Middle frontal gyrus (tissue), 1 donor: ENCODE measurements around the gene GPRC5B.

Experiments
- DNase-seq: peaks from one replicate; pipeline ENCODE4 v3.0.0-alpha.2; 2015; ENCODE audit warnings: low spot score; ENCODE audit errors: extremely low spot score

The GPRC5B gene, protein sequence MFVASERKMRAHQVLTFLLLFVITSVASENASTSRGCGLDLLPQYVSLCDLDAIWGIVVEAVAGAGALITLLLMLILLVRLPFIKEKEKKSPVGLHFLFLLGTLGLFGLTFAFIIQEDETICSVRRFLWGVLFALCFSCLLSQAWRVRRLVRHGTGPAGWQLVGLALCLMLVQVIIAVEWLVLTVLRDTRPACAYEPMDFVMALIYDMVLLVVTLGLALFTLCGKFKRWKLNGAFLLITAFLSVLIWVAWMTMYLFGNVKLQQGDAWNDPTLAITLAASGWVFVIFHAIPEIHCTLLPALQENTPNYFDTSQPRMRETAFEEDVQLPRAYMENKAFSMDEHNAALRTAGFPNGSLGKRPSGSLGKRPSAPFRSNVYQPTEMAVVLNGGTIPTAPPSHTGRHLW

GRCh38 chr16:19884611-19885450, at the start of gene GPRC5B:
GPRC5B (minus strand) TSS chr16:19884848; CDS start chr16:19872845, 12,003 bp downstream.
- DNase-seq: no peak

DNA sequence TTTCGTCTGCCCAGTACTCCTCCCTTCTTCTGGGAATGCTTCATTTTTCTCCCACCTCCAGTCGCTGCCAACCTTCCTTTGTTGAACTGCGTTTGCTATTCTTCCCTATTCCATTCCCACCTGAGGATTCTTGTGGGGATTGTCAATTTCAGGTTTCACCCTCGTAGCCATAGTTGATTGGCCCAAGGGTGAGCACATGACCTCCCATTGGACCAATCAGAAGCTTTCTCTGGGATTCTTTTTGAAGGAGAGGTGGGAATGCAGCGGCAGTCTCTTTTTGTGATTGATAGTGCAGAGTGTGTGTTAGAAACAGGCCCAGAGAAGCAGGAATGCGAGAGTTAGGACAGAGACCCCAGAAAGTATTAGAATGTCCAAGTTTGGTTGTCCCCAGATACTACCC, 49.1 kb upstream of the GPRC5B start:
- no peak for DNase-seq

DNA sequence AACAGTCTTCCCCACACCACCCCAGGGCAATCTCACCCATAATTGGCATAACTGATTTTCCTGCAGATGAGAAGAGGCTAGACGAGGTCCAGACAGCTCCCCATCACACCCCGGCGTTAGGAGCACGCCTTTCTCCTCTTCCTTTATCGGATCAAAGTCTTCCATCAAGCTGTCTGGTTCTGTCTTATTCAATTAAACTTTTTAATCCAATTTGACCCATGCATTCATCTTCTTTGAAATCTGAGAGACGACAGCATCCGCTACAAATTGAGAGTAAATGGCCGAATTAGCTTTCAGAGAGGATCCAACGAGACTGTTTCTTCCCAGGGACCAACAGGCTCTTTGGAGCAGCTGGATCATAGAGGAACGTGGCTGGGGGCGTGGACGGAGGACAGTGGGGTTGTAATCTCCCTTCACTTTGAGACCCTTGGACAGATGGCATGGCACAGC, 44.4 kb upstream of the GPRC5B start:
- no peak for DNase-seq

- DNase-seq: no peak
These were observed 43.8 kb upstream of the GPRC5B start for GRCh38 chr16:19928432-19928831.

- DNase-seq: no peak
These were observed 42.1 kb upstream of the GPRC5B start for GRCh38 chr16:19926449-19927390.

- no peak for DNase-seq
These were observed 38.7 kb upstream of the GPRC5B start for GRCh38 chr16:19923396-19923795.

DNA sequence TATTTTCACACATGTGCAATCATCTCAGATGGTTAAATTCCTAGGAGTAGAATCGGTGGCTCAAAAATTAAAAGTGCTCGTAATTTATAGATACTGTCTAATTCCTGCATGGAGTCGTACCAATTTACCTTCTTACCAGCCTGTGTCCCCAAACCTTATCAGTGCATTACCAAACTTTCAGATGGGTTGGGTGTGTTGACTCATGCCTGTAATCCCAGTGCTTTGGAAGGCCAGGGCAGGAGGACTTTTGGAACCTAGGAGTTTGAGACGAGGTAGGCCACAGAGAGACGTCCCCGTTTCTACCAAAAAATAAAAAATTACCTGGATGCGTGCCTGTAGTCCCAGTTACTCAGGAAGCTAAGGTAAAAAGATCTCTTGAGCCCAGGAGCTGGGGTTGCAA, 34.5 kb upstream of the GPRC5B start:
- no peak for DNase-seq

DNA sequence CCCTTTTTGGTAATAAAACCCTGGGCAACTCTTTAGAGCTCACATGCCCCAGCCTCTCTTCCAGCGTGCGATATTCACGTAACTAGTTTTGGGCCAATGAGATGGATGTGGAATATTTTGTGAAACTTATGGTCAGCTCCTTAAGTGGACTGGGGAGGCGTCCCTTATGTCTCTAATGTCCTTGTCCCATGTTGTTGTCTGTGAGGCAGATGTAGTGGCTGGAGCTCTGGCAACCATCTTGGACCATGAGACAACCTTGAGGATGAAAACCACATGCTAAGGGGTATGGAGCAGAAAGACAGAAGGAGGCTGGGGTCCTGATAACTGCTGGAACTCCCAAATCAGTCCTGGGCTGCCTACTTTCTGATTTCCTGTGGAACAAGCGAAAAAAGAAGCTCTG, 31.4 kb upstream of the GPRC5B start:
- DNase-seq: no peak

DNA sequence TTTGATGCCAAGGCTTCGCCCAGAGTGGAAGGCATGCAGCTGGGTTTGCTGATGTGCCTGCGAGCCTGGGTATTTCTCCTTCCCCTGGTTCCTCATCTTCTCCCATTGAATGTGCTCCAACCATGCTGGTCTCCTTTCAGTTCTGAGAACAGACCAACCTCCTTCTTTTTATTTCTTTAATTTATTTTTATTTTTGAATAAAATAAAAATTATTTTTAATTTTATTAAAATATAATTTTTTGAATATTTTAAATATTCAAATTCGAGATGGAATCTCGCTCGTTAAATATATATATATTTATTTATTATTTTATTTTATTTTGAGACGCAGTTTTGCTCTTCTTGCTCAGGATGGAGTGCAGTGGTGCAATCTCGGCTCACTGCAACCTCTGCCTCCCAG, 30.2 kb upstream of the GPRC5B start:
- DNase-seq: no peak

GRCh38 chr16:19913340-19913645, 28.6 kb upstream of the GPRC5B start:
- DNase-seq: no peak

- DNase-seq: no peak
These were observed 28.0 kb upstream of the GPRC5B start for GRCh38 chr16:19912455-19913339.

DNA sequence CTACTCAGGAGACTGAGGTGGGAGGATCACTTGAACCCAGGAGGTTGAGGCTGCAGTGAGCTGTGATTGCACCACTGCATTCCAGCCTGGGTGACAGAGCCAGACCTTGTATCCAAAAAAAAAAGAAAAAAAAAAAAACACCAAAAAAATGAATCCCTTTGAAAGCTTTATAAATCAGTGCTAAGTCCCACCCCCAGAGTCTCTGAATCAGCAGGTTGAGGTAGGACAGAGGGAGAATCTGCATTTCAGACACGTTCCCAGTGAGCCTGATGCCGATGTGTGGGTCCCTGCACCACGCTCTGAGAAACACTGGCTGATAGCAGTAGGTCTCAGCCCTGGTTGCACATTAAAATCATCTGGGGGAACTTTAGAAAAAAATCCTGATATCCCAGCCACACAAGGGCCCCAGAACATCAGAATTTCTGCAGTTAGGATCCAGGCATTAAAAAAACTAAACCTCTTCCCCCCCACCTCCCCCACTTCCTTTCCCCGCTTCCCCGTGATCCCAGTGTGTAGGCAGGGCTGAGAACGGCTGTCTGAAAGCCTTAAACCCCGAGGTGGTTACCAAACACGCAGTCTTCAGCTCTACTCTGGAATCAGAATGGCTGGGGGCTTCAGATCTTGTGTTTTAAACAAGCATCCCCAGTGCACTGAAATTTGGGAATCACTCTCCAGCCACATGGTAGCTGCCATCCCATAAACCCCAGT, 27.3 kb upstream of the GPRC5B start:
- no peak for DNase-seq

- no peak for DNase-seq
These were observed 26.6 kb upstream of the GPRC5B start for GRCh38 chr16:19911204-19911603.

GRCh38 chr16:19909750-19910322, 25.2 kb upstream of the GPRC5B start:
- no peak for DNase-seq

- no peak for DNase-seq
These were observed 24.3 kb upstream of the GPRC5B start for GRCh38 chr16:19908921-19909320.

DNA sequence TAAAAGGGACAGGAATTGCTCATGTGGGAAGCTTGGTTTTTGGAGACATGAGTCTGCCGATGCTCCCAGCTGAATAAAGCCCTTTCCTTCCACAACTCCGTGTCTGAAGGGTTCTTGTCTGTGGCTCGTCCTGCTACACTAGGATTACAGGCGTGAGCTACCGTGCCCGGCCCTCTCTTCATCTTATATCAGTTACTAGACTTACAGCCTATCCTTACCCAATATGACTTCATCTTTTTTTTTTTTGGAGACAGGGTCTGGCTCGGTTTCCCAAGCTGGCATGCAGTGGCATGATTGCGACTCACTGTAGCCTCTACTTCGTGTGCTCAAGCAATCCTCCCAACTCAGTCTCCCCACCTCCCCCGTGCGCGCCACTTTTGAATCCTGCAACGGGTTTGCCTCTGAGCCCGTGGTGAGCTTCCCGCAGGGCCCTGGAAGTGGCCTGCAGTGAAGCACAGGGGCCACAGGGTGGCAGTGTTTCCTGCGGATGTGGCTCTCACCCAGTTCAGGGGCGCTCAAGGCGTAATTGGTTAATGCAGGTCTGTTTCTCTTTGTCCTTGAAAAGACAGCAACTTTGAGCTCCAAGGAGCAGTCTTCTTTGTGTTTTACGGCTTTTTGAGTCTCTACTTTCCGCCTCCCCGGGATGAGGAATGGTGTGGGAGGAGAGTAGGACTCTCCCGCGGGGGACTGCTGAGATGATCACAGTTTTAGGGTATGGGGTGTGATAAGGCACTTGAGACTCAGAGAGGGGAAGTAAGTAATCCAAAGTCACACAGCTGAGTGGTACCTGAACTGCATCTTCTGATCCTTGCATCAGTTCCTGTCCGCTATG, 22.7 kb upstream of the GPRC5B start:
- DNase-seq: peak; percentile 14

GRCh38 chr16:19901164-19901563, 16.5 kb upstream of the GPRC5B start:
- no peak for DNase-seq

GRCh38 chr16:19899605-19899955, 14.9 kb upstream of the GPRC5B start:
- DNase-seq: no peak
